Spleen (tissue), 11 donors: ENCODE data around the gene OLR1. TPM values are rescaled to one million over a fixed set of nuclear protein-coding genes. Genes with fewer than 3 reads are reported as not detected.

Source experiments
- DNase-seq: peaks from one replicate; pipeline ENCODE4 v3.0.0-alpha.2; 2020
- H3K27ac ChIP-seq, 8 donors: fragments of 200-600 bp; sonication (generic) in 7 of 8; 1 replicate in 4 of 8; 2 replicates in 4 of 8; pipeline versions ENCODE4 v1.5.0 to v1.8.0; 2016 to 2021; ENCODE audit warnings: inconsistent platforms in 4 of 8, mild to moderate bottlenecking in 4 of 8, moderate library complexity in 1 of 8
- H3K27me3 ChIP-seq, 7 donors: fragments of 200-600 bp; sonication (generic) in 6 of 7; replicated peaks in 1 of 7; 1 replicate in 4 of 7; 2 replicates in 3 of 7; pipeline versions ENCODE4 v1.5.0 to v1.8.0; 2016 to 2021; ENCODE audit warnings: inconsistent platforms in 3 of 7, mild to moderate bottlenecking in 1 of 7
- H3K36me3 ChIP-seq, 6 donors: fragments of 200-600 bp; sonication (generic) in 5 of 6; 1 replicate in 4 of 6; 2 replicates in 2 of 6; pipeline versions ENCODE4 v1.5.0 to v1.8.0; 2016 to 2021; ENCODE audit warnings: inconsistent platforms in 2 of 6
- H3K4me1 ChIP-seq, 6 donors: fragments of 200-600 bp; sonication (generic) in 5 of 6; 1 replicate in 3 of 6; 2 replicates in 3 of 6; pipeline versions ENCODE4 v1.5.0 to v1.8.0; 2016 to 2021; ENCODE audit warnings: inconsistent platforms in 3 of 6
- H3K4me3 ChIP-seq, 8 donors: fragments of 200-600 bp; sonication (generic) in 7 of 8; 1 replicate in 4 of 8; 2 replicates in 4 of 8; pipeline versions ENCODE4 v1.5.0 to v1.8.0; 2016 to 2021; ENCODE audit warnings: inconsistent platforms in 4 of 8, mild to moderate bottlenecking in 4 of 8, moderate library complexity in 2 of 8
- H3K9me3 ChIP-seq, 8 donors: fragments of 200-600 bp; sonication (generic) in 7 of 8; 1 replicate in 4 of 8; 2 replicates in 4 of 8; pipeline versions ENCODE4 v1.5.0 to v1.8.0; 2016 to 2021; ENCODE audit warnings: inconsistent platforms in 4 of 8
- CTCF ChIP-seq, 11 experiments: fragments of 200-600 bp in 7 of 11; fragments of 450-650 bp in 4 of 11; sonication (generic) in 4 of 11; IDR thresholded peaks in 8 of 11; conservative IDR thresholded peaks in 3 of 11; 1 replicate in 7 of 11; 2 replicates in 4 of 11; pipeline versions ENCODE4 v1.4.0 to v1.8.0; 2016 to 2021; ENCODE audit warnings: antibody characterized with exemption in 11 of 11, inconsistent platforms in 4 of 11, mild to moderate bottlenecking in 1 of 11
- POLR2A ChIP-seq, 3 donors: fragments of 450-650 bp; IDR thresholded peaks; one replicate each; pipeline ENCODE4 v1.5.1; 2017; ENCODE audit warnings: antibody characterized with exemption in 3 of 3, mild to moderate bottlenecking in 1 of 3
- POLR2AphosphoS5 ChIP-seq, 3 donors: sonication (generic); formaldehyde crosslinking; IDR thresholded peaks; one replicate each; pipeline ENCODE4 v1.5.1; 2017; ENCODE audit warnings: antibody characterized with exemption in 3 of 3
- WGBS, 5 donors: extraction: QIAGEN DNeasy Blood & Tissue Kit in 3 of 5; methylation state at CpG; one replicate each; pipeline versions ENCODE4 v1.1.5 to v1.1.7; 2013 to 2018; 5-methylcytosine and 5-hydroxymethylcytosine counted together
- intact Hi-C: fragments of 100-400 bp; cut with DNase I; formaldehyde crosslinking; loops from one replicate; pipeline ENCODE4 v1.15.0; 2023; ENCODE audit warnings: low total_unique reads
- polyA plus RNA-seq, 3 donors: library from polyadenylated mRNA; stranded (reverse); fragments of 200-250 nt; gene quantifications; one replicate each; pipeline ENCODE4 v1.2.1, GENCODE V29; 2013
- total RNA-seq, 7 donors: library from RNA; depleted of rRNA in 3 of 7; stranded (reverse); fragments of >200 nt in 3 of 7; fragmentation: NEBNext Ultra II Directional in 4 of 7; extraction: Animal tissue kit (Norgen Biotek cat#: 25700) in 4 of 7; gene quantifications; one replicate each; pipeline versions ENCODE4 v1.1.0 to v1.2.1, GENCODE V29; 2016 to 2021
- donor health status: healthy with polysubstance abuse.
- donor health status: DM: no; HTN: no; CAD: no; lungs with moderate emphysema.
- donor health status: DM: no; HTN: no; CAD: no.
- donor health status: Bipolar disorder and iron deficiency.
- donor health status: healthy.
- donor health status: DM: no; HTN: no; CAD: no.
- donor health status: DM: yes; HTN: yes; CAD: no.

The OLR1 gene
- total and polyA plus RNA-seq, 10 donors = 0.09 to 10.5 (median 1.2) TPM; not detected in 3

DNA sequence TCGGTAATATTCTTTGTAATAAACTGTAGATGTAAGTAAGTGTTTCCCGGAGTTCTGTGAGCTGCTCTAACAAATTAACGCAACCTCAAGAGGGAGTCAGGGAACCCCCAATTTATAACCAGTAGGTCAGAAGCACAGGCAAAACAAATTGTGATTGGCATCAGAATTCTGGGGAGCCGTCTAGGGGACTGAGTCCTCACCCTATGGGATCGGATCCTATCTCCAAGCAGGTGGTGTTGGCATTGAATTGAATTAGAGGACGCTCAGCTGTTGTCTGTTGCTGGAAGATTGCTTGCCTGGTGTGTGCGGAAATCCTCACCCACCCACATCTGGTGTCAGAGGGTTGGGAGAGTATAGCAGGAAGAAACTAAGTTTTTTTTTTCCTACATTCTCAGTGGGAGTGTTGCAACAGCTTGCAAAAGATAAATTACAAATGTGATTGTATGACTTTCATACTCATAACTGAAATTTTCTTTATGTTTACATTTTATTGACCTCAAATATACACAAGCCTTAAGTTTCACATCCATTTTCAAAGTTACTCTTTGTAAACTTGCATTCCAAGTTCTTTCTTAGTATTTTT, 12.4 kb upstream of the OLR1 start:
- TF ChIP-seq CTCF (IDR thresholded peaks at IDR 0.05 in 8 of 11, conservative IDR thresholded peaks at IDR 0.05 in 3 of 11) (no peak), POLR2A (IDR thresholded peaks at IDR 0.05) (no peak), POLR2AphosphoS5 (IDR thresholded peaks at IDR 0.05) (no peak)
- WGBS, 5 donors = 46 to 75% (median 55%) methylated on average over 7 of the region's 7 CpGs
- peaks cover 0 to 66% (median 6%) of the 10 kb centered on the region in 7 donors for H3K27me3 ChIP-seq
- peak overlapping the region in 3 of 8 donors; percentile 26 to 57 (median 27) for H3K27ac ChIP-seq
- no peak overlapping the region for H3K4me3 ChIP-seq
- intact Hi-C loops = no loop called here
- H3K36me3 ChIP-seq = no peaks in the 10 kb centered on the region
- H3K4me1 ChIP-seq = peaks cover 0 to 41% (median 0%) of the 10 kb centered on the region in 6 donors
- no peaks in the 10 kb centered on the region for H3K9me3 ChIP-seq
- DNase-seq = no peak

GRCh38 chr12:10182354-10183049, 10.6 kb upstream of the OLR1 start:
- TF ChIP-seq CTCF (IDR thresholded peaks at IDR 0.05 in 8 of 11, conservative IDR thresholded peaks at IDR 0.05 in 3 of 11) (no peak), POLR2A (IDR thresholded peaks at IDR 0.05) (no peak)
- DNase-seq = no peak
- 36 to 67% (median 49%) methylated on average over 5 of the region's 5 CpGs for WGBS, 5 donors
- H3K9me3 ChIP-seq = no peaks in the 10 kb centered on the region
- peaks cover 0 to 41% (median 0%) of the 10 kb centered on the region in 6 donors for H3K4me1 ChIP-seq
- no peak overlapping the region for H3K4me3 ChIP-seq
- H3K27ac ChIP-seq = no peak overlapping the region
- H3K27me3 ChIP-seq = peaks cover 0 to 57% (median 6%) of the 10 kb centered on the region in 7 donors
- intact Hi-C loops = no loop called here
- H3K36me3 ChIP-seq = no peaks in the 10 kb centered on the region

- H3K36me3 ChIP-seq = no peaks in the 10 kb centered on the region
- intact Hi-C loops = no loop called here
- TF ChIP-seq CTCF (IDR thresholded peaks at IDR 0.05 in 8 of 11, conservative IDR thresholded peaks at IDR 0.05 in 3 of 11) (no peak), POLR2A (IDR thresholded peaks at IDR 0.05) (no peak), POLR2AphosphoS5 (IDR thresholded peaks at IDR 0.05) (no peak)
- 74 to 86% (median 77%) methylated on average over 5 of the region's 5 CpGs for WGBS, 5 donors
- H3K9me3 ChIP-seq = no peaks in the 10 kb centered on the region
- H3K4me3 ChIP-seq = no peak overlapping the region
- H3K4me1 ChIP-seq = peaks cover 0 to 23% (median 0%) of the 10 kb centered on the region in 6 donors
- DNase-seq = no peak
- H3K27ac ChIP-seq = no peak overlapping the region
- peaks cover 0 to 43% (median 0%) of the 10 kb centered on the region in 7 donors for H3K27me3 ChIP-seq
Measured at GRCh38 chr12:10179776-10180181, 7.8 kb upstream of the OLR1 start.

- no peak for TF ChIP-seq CTCF (IDR thresholded peaks at IDR 0.05 in 8 of 11, conservative IDR thresholded peaks at IDR 0.05 in 3 of 11)
- H3K27ac ChIP-seq = no peak within 1 kb of the TSS
- peaks cover 0 to 13% (median 0%) of the 10 kb centered on the region in 6 donors for H3K4me1 ChIP-seq
- no peaks in the 10 kb centered on the region for H3K9me3 ChIP-seq
- H3K27me3 ChIP-seq = peaks cover 0 to 33% (median 0%) of the 10 kb centered on the region in 7 donors
- no peak within 1 kb of the TSS for H3K4me3 ChIP-seq
- intact Hi-C loops = no loop called here
- 77 to 88% (median 85%) methylated on average over 4 of the region's 4 CpGs for WGBS, 5 donors
- no peaks in the 10 kb centered on the region for H3K36me3 ChIP-seq
- no peak for DNase-seq
Measured at GRCh38 chr12:10178821-10179220, 6.9 kb upstream of the OLR1 start, which contains the start of gene TMEM52B. TMEM52B (plus strand) TSS chr12:10179032; CDS start chr12:10179575, 543 bp downstream.
